Stimulated activated naive B cell treated with anti-CD40 and anti-IgM and Interleukin-4, amounts not matched to agents 10 μg/mL and 1 μg/mL and 100 μg/mL, for 72 hours (primary cell): ENCODE results near the gene RFX4.

ENCODE experiments used
- ATAC-seq, 2 donors: fragments of 150-1000 bp; cut with Tn5 transposase; replicated peaks; 2 replicates each; pipeline ENCODE4 v1.10.0; 2021; ENCODE audit warnings: moderate library complexity in 1 of 2
- DNase-seq: peaks from one replicate; pipeline ENCODE4 v3.0.0; 2021
- H3K27ac Mint-ChIP-seq: one replicate; pipeline ENCODE4 v1.8.0; 2022; ENCODE audit warnings: mild to moderate bottlenecking, mixed read lengths
- H3K27me3 Mint-ChIP-seq, 2 donors: one replicate each; pipeline ENCODE4 v1.8.0; 2022; ENCODE audit warnings: mixed read lengths in 2 of 2
- H3K36me3 Mint-ChIP-seq, 2 donors: one replicate each; pipeline ENCODE4 v1.8.0; 2022; ENCODE audit warnings: mixed read lengths in 2 of 2, mild to moderate bottlenecking in 1 of 2
- H3K4me1 Mint-ChIP-seq, 2 donors: one replicate each; pipeline ENCODE4 v1.8.0; 2022; ENCODE audit warnings: mixed read lengths in 2 of 2, mild to moderate bottlenecking in 1 of 2
- H3K4me3 Mint-ChIP-seq, 2 donors: one replicate each; pipeline ENCODE4 v1.8.0; 2022; ENCODE audit warnings: mild to moderate bottlenecking in 2 of 2, mixed read lengths in 2 of 2, moderate library complexity in 1 of 2
- H3K9me3 Mint-ChIP-seq, 2 donors: one replicate each; pipeline ENCODE4 v1.8.0; 2022; ENCODE audit warnings: mixed read lengths in 2 of 2, mild to moderate bottlenecking in 1 of 2

Gene RFX4

GRCh38 chr12:106704081-106704480 is 121.3 kb downstream of the RFX4 start:
- DNase-seq (no peak), ATAC-seq (no peak)
- H3K27me3 Mint-ChIP-seq = peaks cover 0 to 13% of the 10 kb centered on the region in 2 donors
- H3K4me1 Mint-ChIP-seq = no peaks in the 10 kb centered on the region
- peaks cover 0 to 3% of the 10 kb centered on the region in 2 donors for H3K36me3 Mint-ChIP-seq
- H3K4me3 Mint-ChIP-seq = no peak overlapping the region
- H3K9me3 Mint-ChIP-seq = peaks cover 15 to 16% of the 10 kb centered on the region in 2 donors
- H3K27ac Mint-ChIP-seq = no peak overlapping the region

GRCh38 chr12:106705971-106706370 is 123.2 kb downstream of the RFX4 start:
- no peak for ATAC-seq
- Mint-ChIP-seq H3K27ac (no peak overlapping the region), H3K9me3 (peaks cover 6 to 11% of the 10 kb centered on the region in 2 donors), H3K36me3 (peaks cover 0 to 3% of the 10 kb centered on the region in 2 donors), H3K27me3 (peaks cover 0 to 8% of the 10 kb centered on the region in 2 donors), H3K4me1 (no peaks in the 10 kb centered on the region), H3K4me3 (no peak overlapping the region)
- DNase-seq = no peak

GRCh38 chr12:106709068-106709511 is 126.3 kb downstream of the RFX4 start:
- DNase-seq = no peak
- ATAC-seq = no peak
- Mint-ChIP-seq H3K27me3 (peaks cover 18% of the 10 kb centered on the region in 2 donors), H3K36me3 (no peaks in the 10 kb centered on the region), H3K4me3 (no peak overlapping the region), H3K4me1 (no peaks in the 10 kb centered on the region), H3K9me3 (no peaks in the 10 kb centered on the region), H3K27ac (no peak overlapping the region)

- Mint-ChIP-seq H3K36me3 (no peaks in the 10 kb centered on the region), H3K9me3 (no peaks in the 10 kb centered on the region), H3K4me1 (no peaks in the 10 kb centered on the region), H3K27ac (no peak overlapping the region), H3K4me3 (no peak overlapping the region), H3K27me3 (peaks cover 18 to 21% of the 10 kb centered on the region in 2 donors)
- DNase-seq (no peak), ATAC-seq (no peak)
Observed at GRCh38 chr12:106710143-106710893, 127.5 kb downstream of the RFX4 start.

- Mint-ChIP-seq H3K4me3 (no peak overlapping the region), H3K36me3 (no peaks in the 10 kb centered on the region), H3K27me3 (peaks cover 22 to 24% of the 10 kb centered on the region in 2 donors), H3K4me1 (no peaks in the 10 kb centered on the region), H3K27ac (no peak overlapping the region), H3K9me3 (no peaks in the 10 kb centered on the region)
- ATAC-seq (no peak), DNase-seq (no peak)
Observed at GRCh38 chr12:106711316-106711715, 128.5 kb downstream of the RFX4 start.

- no peak overlapping the region for H3K27ac Mint-ChIP-seq
- H3K9me3 Mint-ChIP-seq = no peaks in the 10 kb centered on the region
- no peak for ATAC-seq
- H3K27me3 Mint-ChIP-seq = peaks cover 30 to 34% of the 10 kb centered on the region in 2 donors
- DNase-seq = no peak
- H3K36me3 Mint-ChIP-seq = no peaks in the 10 kb centered on the region
- no peaks in the 10 kb centered on the region for H3K4me1 Mint-ChIP-seq
- no peak overlapping the region for H3K4me3 Mint-ChIP-seq
Observed at GRCh38 chr12:106712768-106713167, 130.0 kb downstream of the RFX4 start.

GRCh38 chr12:106714926-106715325 is 132.1 kb downstream of the RFX4 start:
- no peak for DNase-seq
- no peaks in the 10 kb centered on the region for H3K36me3 Mint-ChIP-seq

GRCh38 chr12:106715582-106715981 is 132.8 kb downstream of the RFX4 start:
- no peak overlapping the region for H3K4me3 Mint-ChIP-seq
- no peak overlapping the region for H3K27ac Mint-ChIP-seq
- ATAC-seq (no peak), DNase-seq (no peak)
- H3K27me3 Mint-ChIP-seq = peaks cover 42 to 53% of the 10 kb centered on the region in 2 donors
- no peaks in the 10 kb centered on the region for H3K4me1 Mint-ChIP-seq
- no peaks in the 10 kb centered on the region for H3K36me3 Mint-ChIP-seq
- no peaks in the 10 kb centered on the region for H3K9me3 Mint-ChIP-seq

More at GRCh38 chr12:106714926-106715325, 132.1 kb downstream of the RFX4 start:
- H3K27ac Mint-ChIP-seq = no peak overlapping the region
- H3K27me3 Mint-ChIP-seq = peaks cover 41 to 49% of the 10 kb centered on the region in 2 donors
- no peak overlapping the region for H3K4me3 Mint-ChIP-seq
- no peaks in the 10 kb centered on the region for H3K4me1 Mint-ChIP-seq
- no peaks in the 10 kb centered on the region for H3K9me3 Mint-ChIP-seq
- ATAC-seq = no peak

- H3K27me3 Mint-ChIP-seq = peaks cover 36 to 50% of the 10 kb centered on the region in 2 donors
- no peak for DNase-seq
- ATAC-seq = no peak
- no peaks in the 10 kb centered on the region for H3K9me3 Mint-ChIP-seq
- H3K36me3 Mint-ChIP-seq = no peaks in the 10 kb centered on the region
- H3K4me3 Mint-ChIP-seq = no peak overlapping the region
- no peaks in the 10 kb centered on the region for H3K4me1 Mint-ChIP-seq
- H3K27ac Mint-ChIP-seq = no peak overlapping the region
Observed at GRCh38 chr12:106717673-106718072, 134.9 kb downstream of the RFX4 start.

- no peak for ATAC-seq
- DNase-seq = no peak
- Mint-ChIP-seq H3K9me3 (no peaks in the 10 kb centered on the region), H3K27ac (no peak overlapping the region), H3K27me3 (peaks cover 38 to 63% of the 10 kb centered on the region in 2 donors), H3K36me3 (no peaks in the 10 kb centered on the region), H3K4me1 (no peaks in the 10 kb centered on the region), H3K4me3 (no peak overlapping the region)
Observed at GRCh38 chr12:106719879-106720278, 137.1 kb downstream of the RFX4 start.

- Mint-ChIP-seq H3K36me3 (no peaks in the 10 kb centered on the region), H3K4me1 (no peaks in the 10 kb centered on the region), H3K9me3 (no peaks in the 10 kb centered on the region), H3K27me3 (peaks cover 38 to 63% of the 10 kb centered on the region in 2 donors), H3K27ac (no peak overlapping the region), H3K4me3 (no peak overlapping the region)
- DNase-seq (no peak), ATAC-seq (no peak)
Observed at GRCh38 chr12:106720696-106721095, 137.9 kb downstream of the RFX4 start.

GRCh38 chr12:106721915-106722314 is 139.1 kb downstream of the RFX4 start:
- Mint-ChIP-seq H3K36me3 (no peaks in the 10 kb centered on the region), H3K4me1 (no peaks in the 10 kb centered on the region), H3K4me3 (no peak overlapping the region), H3K9me3 (no peaks in the 10 kb centered on the region), H3K27ac (no peak overlapping the region), H3K27me3 (peaks cover 33 to 51% of the 10 kb centered on the region in 2 donors)
- no peak for ATAC-seq
- no peak for DNase-seq

- ATAC-seq = no peak
- Mint-ChIP-seq H3K4me3 (no peak overlapping the region), H3K9me3 (no peaks in the 10 kb centered on the region), H3K27ac (no peak overlapping the region), H3K36me3 (no peaks in the 10 kb centered on the region), H3K4me1 (no peaks in the 10 kb centered on the region), H3K27me3 (peaks cover 31 to 51% of the 10 kb centered on the region in 2 donors)
- DNase-seq = no peak
Observed at GRCh38 chr12:106722837-106723236, 140.0 kb downstream of the RFX4 start.

GRCh38 chr12:106723416-106723815 is 140.6 kb downstream of the RFX4 start:
- DNase-seq = no peak
- no peak for ATAC-seq
- peak overlapping the region; percentile 2 for H3K27ac Mint-ChIP-seq
- H3K27me3 Mint-ChIP-seq = peaks cover 27 to 51% of the 10 kb centered on the region in 2 donors
- no peaks in the 10 kb centered on the region for H3K4me1 Mint-ChIP-seq
- no peaks in the 10 kb centered on the region for H3K9me3 Mint-ChIP-seq
- no peak overlapping the region for H3K4me3 Mint-ChIP-seq
- H3K36me3 Mint-ChIP-seq = no peaks in the 10 kb centered on the region

GRCh38 chr12:106724116-106724515 is 141.3 kb downstream of the RFX4 start:
- no peak overlapping the region for H3K4me3 Mint-ChIP-seq
- H3K9me3 Mint-ChIP-seq = no peaks in the 10 kb centered on the region
- no peak for DNase-seq
- H3K27me3 Mint-ChIP-seq = peaks cover 24 to 53% of the 10 kb centered on the region in 2 donors
- ATAC-seq = no peak
- H3K4me1 Mint-ChIP-seq = no peaks in the 10 kb centered on the region
- H3K36me3 Mint-ChIP-seq = no peaks in the 10 kb centered on the region
- H3K27ac Mint-ChIP-seq = no peak overlapping the region
